Activated naive CD8-positive, alpha-beta T cell (primary cell): ENCODE measurements around the gene ADCY2.

Experiments
- H3K27ac Mint-ChIP-seq: one replicate; pipeline ENCODE4 v1.8.0; 2021; ENCODE audit warnings: mixed read lengths
- H3K27me3 Mint-ChIP-seq: one replicate; pipeline ENCODE4 v1.8.0; 2021; ENCODE audit warnings: mixed read lengths
- H3K36me3 Mint-ChIP-seq: one replicate; pipeline ENCODE4 v1.8.0; 2021; ENCODE audit warnings: mixed read lengths
- H3K4me1 Mint-ChIP-seq: one replicate; pipeline ENCODE4 v1.8.0; 2021; ENCODE audit warnings: low read depth, mixed read lengths
- H3K4me3 Mint-ChIP-seq: one replicate; pipeline ENCODE4 v1.8.0; 2021; ENCODE audit warnings: mild to moderate bottlenecking, mixed read lengths
- H3K9me3 Mint-ChIP-seq: one replicate; pipeline ENCODE4 v1.8.0; 2021; ENCODE audit warnings: low read depth, mixed read lengths

The ADCY2 gene

DNA sequence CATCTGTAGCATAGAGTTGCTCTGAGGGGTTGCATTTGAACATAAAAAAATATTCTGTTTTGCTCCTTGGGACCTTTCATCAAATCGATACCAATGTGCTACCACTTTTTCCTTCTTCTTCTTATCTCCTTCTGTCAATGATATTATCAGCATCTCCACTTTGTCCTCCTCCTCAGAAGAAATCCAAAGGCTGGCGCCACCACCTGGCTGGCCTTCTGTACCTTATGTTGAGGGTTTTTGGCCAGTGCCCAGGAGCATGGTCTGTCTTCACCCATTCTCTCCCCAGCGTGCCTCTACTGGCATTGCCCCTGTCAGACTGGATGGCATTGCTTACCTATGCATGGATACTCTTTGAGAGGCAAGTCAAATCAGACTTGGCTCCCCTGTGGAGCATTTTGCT is 287.8 kb downstream of the ADCY2 start:
- H3K4me1 Mint-ChIP-seq = no peaks in the 10 kb centered on the region
- no peaks in the 10 kb centered on the region for H3K9me3 Mint-ChIP-seq
- H3K4me3 Mint-ChIP-seq = no peak overlapping the region
- H3K27ac Mint-ChIP-seq = no peak overlapping the region
- peaks cover 5% of the 10 kb centered on the region for H3K27me3 Mint-ChIP-seq
- H3K36me3 Mint-ChIP-seq = no peaks in the 10 kb centered on the region

DNA sequence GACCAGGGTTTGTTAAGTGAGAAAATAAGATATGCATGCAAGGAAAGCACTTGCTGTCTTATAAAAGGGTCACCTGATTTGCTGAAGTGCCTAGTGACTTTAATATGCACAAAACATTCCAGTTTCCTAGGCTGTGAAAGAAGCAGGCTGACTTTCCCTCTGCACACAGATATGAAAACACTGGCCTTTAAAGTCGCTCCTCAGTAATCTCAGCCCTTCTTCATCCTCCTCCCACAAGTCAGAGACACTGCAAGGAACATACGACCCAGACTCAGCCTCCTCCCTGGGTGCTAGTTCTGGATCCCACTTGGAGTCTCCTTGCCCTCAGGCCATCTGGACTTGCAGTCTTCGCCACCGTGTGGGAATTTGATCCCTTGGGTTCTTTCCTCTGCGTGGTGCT is 288.9 kb downstream of the ADCY2 start:
- H3K4me1 Mint-ChIP-seq = no peaks in the 10 kb centered on the region
- no peaks in the 10 kb centered on the region for H3K36me3 Mint-ChIP-seq
- H3K9me3 Mint-ChIP-seq = no peaks in the 10 kb centered on the region
- no peak overlapping the region for H3K27ac Mint-ChIP-seq
- peaks cover 5% of the 10 kb centered on the region for H3K27me3 Mint-ChIP-seq
- no peak overlapping the region for H3K4me3 Mint-ChIP-seq

DNA sequence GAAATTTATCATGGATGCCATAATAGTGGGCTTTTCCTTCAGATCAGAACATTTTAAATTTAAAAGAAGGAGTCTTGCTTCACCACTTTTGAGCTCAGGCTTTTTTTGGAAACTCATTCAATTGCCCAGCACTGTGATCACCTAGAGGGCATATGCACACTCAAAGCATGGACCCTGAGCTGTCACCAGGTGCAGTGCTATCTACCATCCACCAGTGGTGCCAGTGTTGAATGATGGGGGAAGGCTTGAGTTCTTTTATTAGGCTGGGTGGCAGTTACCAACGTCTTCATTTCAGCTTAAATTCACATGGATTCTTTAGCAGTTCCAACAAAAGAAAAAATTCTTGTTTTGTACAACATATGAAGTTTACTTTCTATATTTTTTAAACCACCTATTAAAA is 290.9 kb downstream of the ADCY2 start:
- H3K4me1 Mint-ChIP-seq = no peaks in the 10 kb centered on the region
- no peak overlapping the region for H3K4me3 Mint-ChIP-seq
- no peaks in the 10 kb centered on the region for H3K36me3 Mint-ChIP-seq
- H3K27ac Mint-ChIP-seq = no peak overlapping the region
- peaks cover 5% of the 10 kb centered on the region for H3K27me3 Mint-ChIP-seq
- H3K9me3 Mint-ChIP-seq = no peaks in the 10 kb centered on the region

GRCh38 chr5:7690557-7690956 is 294.6 kb downstream of the ADCY2 start:
- Mint-ChIP-seq H3K4me3 (no peak overlapping the region), H3K27ac (no peak overlapping the region), H3K36me3 (no peaks in the 10 kb centered on the region), H3K4me1 (no peaks in the 10 kb centered on the region), H3K9me3 (no peaks in the 10 kb centered on the region), H3K27me3 (peaks cover 2% of the 10 kb centered on the region)

DNA sequence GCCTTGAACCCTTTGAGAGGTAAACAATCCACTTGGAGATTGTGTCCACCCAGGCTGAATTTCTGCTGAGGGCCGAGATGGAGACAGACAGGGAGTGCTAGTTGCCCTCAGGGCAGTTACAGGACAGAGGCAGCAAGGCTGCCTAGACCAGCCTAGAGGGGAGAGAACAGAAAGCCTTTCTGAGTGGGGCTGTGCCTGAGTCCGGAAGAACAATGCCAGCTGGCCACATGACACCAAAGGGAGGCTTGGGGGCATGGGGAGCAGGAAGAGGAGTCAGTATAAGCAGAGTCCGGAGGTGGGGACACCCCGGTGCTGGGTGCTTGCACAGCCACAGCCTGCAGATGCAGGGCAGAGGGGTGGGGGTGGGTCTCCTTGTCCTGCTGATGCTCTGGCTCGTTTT is 309.3 kb downstream of the ADCY2 start:
- Mint-ChIP-seq H3K4me1 (no peaks in the 10 kb centered on the region), H3K4me3 (no peak overlapping the region), H3K36me3 (no peaks in the 10 kb centered on the region), H3K27ac (no peak overlapping the region), H3K9me3 (no peaks in the 10 kb centered on the region), H3K27me3 (no peaks in the 10 kb centered on the region)

DNA sequence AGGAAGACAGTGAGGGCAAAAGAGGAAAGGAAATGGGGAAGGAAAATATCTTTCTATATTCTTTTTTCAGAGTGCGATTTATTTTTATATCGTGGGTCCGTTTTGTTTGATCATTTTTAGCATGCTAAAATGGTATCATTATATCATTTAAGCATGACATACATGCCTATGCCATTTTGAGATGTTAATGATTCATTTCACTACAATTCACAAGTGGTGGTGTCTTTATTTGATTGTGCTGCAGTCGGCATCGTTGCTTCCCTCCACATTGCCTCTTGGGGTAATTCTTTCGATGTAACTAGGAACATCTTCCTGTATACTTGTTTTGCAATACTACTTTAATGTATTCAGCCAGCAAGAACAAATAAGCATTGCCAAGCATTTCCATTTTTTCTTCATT is 309.8 kb downstream of the ADCY2 start:
- no peaks in the 10 kb centered on the region for H3K27me3 Mint-ChIP-seq
- no peaks in the 10 kb centered on the region for H3K9me3 Mint-ChIP-seq
- no peaks in the 10 kb centered on the region for H3K36me3 Mint-ChIP-seq
- H3K4me3 Mint-ChIP-seq = no peak overlapping the region
- H3K4me1 Mint-ChIP-seq = no peaks in the 10 kb centered on the region
- H3K27ac Mint-ChIP-seq = no peak overlapping the region

DNA sequence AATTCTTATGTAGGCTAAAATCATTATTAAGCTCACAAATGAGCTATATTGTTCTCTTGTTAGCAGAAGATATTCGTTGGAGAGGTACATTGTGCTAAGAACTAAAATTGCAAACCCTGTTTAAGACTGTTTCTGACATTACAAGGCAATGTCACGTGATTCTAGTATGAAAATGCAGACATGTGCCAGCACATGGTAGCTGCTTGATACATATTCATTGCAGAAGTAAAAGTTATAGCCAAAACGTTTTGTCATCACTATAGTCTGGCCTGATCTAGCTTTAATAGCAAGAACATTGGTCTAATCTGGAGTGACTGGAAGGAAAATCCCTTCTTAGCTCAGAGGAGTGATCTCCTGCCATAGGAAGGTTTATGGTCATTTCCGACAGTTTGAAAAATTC is 310.3 kb downstream of the ADCY2 start:
- Mint-ChIP-seq H3K4me3 (no peak overlapping the region), H3K27me3 (no peaks in the 10 kb centered on the region), H3K4me1 (no peaks in the 10 kb centered on the region), H3K36me3 (no peaks in the 10 kb centered on the region), H3K9me3 (no peaks in the 10 kb centered on the region), H3K27ac (no peak overlapping the region)

- Mint-ChIP-seq H3K9me3 (no peaks in the 10 kb centered on the region), H3K4me3 (no peak overlapping the region), H3K27ac (no peak overlapping the region), H3K4me1 (no peaks in the 10 kb centered on the region), H3K27me3 (no peaks in the 10 kb centered on the region), H3K36me3 (no peaks in the 10 kb centered on the region)
These were observed 318.2 kb downstream of the ADCY2 start for GRCh38 chr5:7714119-7714518.

DNA sequence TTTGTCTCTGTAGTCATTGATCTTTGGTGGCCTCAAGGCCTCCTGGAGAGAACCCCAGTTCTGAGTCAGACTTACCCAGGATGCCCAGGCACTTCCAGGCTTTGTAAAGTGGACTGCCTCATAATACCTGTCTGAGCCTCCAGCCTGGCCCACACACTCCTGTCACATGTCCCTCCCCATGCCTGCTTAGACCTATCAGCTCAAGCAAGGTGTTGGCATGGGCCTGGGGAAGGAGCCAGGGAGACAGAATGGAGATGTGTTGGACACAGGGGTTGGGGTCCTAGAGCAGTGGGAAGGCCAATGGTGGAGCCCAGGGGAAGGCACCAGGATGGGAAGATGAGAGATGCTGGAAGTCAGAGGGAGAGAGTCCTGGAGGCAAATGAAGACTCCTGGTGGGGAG is 318.8 kb downstream of the ADCY2 start:
- H3K4me3 Mint-ChIP-seq = no peak overlapping the region
- no peaks in the 10 kb centered on the region for H3K9me3 Mint-ChIP-seq
- no peaks in the 10 kb centered on the region for H3K36me3 Mint-ChIP-seq
- no peaks in the 10 kb centered on the region for H3K27me3 Mint-ChIP-seq
- no peak overlapping the region for H3K27ac Mint-ChIP-seq
- no peaks in the 10 kb centered on the region for H3K4me1 Mint-ChIP-seq

DNA sequence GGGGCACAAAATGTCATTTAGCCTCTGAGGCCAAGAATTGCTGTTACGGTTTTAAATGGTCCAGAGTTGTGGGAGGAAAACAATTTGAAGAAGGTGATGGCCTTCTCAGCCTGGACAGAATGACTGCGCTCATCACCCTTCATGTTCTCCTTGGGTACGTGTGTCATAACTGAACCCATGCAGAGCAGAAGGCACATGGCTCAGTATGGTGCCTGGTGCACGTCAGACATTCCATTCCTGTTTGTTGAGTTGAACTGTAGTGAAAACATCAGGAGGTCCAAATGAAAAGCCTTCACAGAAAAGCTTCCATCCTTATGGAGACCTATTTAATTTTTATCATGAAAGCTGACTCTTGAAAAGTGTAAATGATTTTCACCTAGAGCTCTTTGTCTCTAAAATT is 321.8 kb downstream of the ADCY2 start:
- no peak overlapping the region for H3K4me3 Mint-ChIP-seq
- no peaks in the 10 kb centered on the region for H3K36me3 Mint-ChIP-seq
- H3K27ac Mint-ChIP-seq = no peak overlapping the region
- peaks cover 1% of the 10 kb centered on the region for H3K27me3 Mint-ChIP-seq
- H3K9me3 Mint-ChIP-seq = no peaks in the 10 kb centered on the region
- no peaks in the 10 kb centered on the region for H3K4me1 Mint-ChIP-seq

GRCh38 chr5:7728076-7728475 is 332.1 kb downstream of the ADCY2 start:
- Mint-ChIP-seq H3K27me3 (peaks cover 5% of the 10 kb centered on the region), H3K9me3 (no peaks in the 10 kb centered on the region), H3K4me3 (no peak overlapping the region), H3K36me3 (no peaks in the 10 kb centered on the region), H3K4me1 (no peaks in the 10 kb centered on the region), H3K27ac (no peak overlapping the region)

DNA sequence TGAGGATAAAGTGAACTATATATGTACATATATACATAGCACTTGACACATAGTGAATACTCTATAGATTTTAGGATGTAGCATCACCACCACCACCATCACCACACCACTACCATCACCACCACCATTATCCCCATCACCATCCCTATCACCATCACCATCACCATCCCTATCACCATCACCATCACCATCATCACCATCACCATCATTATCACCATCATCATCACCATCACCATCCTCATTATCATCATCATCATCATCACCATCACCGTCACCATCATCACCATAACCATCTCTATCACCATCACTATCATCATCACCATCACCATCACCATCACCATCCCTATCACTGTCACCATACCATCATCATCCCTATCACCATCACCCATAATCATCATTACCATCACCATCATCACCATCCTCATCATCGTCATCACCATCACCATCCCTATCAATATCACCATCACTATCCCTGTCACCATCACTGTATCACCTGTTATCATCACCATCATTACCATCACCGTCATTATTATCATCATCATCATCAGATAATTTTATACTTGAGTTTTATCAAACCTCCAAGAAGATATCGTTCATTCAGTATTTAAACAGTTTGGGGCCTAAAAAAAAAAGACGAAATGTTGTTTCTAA is 345.6 kb downstream of the ADCY2 start:
- H3K4me1 Mint-ChIP-seq = no peaks in the 10 kb centered on the region

DNA sequence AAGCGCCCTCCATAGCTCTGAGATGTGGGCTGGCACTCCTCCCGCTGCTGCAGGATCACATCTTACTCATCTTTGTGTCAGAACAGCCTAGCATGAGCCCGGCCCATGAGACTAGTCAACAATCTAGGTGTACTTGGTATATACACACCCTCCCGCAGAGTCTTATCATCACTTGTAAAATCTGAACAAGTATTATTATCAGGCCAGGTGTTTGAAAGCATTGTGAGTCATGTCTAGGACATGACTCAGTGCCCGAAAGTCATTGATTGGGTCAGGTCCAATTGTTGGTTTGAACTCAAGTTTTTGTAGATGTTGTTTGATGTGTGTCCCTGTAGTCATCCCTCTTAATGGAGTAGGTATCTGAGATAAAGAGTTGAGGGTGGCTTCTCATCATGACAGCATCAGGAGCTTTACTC is 346.3 kb downstream of the ADCY2 start:
- Mint-ChIP-seq H3K27ac (no peak overlapping the region), H3K36me3 (no peaks in the 10 kb centered on the region), H3K4me1 (no peaks in the 10 kb centered on the region), H3K9me3 (no peaks in the 10 kb centered on the region), H3K27me3 (peaks cover 5% of the 10 kb centered on the region), H3K4me3 (no peak overlapping the region)

More for the DNA sequence above, 345.6 kb downstream of the ADCY2 start:
- Mint-ChIP-seq H3K27me3 (peaks cover 2% of the 10 kb centered on the region), H3K36me3 (no peaks in the 10 kb centered on the region), H3K27ac (no peak overlapping the region), H3K4me3 (no peak overlapping the region), H3K9me3 (no peaks in the 10 kb centered on the region)

- no peaks in the 10 kb centered on the region for H3K36me3 Mint-ChIP-seq
- no peaks in the 10 kb centered on the region for H3K9me3 Mint-ChIP-seq
- H3K4me3 Mint-ChIP-seq = no peak overlapping the region
- H3K4me1 Mint-ChIP-seq = no peaks in the 10 kb centered on the region
- H3K27me3 Mint-ChIP-seq = peaks cover 6% of the 10 kb centered on the region
- no peak overlapping the region for H3K27ac Mint-ChIP-seq
These were observed 350.1 kb downstream of the ADCY2 start for GRCh38 chr5:7745882-7746610.

DNA sequence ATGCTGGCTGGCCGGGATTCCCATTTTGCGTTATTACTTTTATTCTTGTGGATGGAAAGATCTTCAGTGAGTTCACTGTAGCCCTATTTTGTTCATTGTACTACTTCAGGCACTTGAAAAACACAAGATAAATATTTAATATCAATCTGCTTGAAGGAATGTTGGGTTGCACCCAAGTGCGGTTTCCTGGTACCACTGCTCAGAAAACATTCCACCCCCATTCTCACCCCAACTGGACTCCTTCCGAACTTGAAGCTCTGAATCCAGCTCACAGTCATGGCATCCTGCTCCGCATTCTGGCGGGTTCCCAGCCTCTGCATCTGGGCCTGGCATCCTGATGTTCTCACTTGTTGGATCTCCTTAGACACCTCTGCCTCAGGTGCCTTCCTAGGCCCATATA is 351.8 kb downstream of the ADCY2 start:
- Mint-ChIP-seq H3K27ac (no peak overlapping the region), H3K4me1 (no peaks in the 10 kb centered on the region)

DNA sequence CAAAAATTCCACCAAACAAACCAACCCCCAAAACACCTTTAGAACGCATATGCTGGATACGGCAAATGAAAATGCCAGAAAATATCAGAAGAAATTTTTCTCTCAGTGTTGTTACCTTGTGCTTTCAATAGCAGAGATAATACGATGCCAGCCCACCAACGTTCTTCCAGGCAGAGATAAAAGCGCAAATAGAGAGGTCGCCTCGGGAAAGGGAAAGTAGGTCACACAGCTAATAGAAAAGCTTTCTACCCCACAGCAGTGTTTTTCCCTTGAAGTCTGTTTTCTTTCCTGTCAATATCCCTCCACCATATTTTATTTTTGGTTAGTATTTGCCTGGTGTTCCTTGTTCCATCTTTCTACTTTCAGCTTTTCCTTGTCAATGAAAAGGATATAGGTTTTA is 353.7 kb downstream of the ADCY2 start:
- Mint-ChIP-seq H3K27ac (no peak overlapping the region), H3K9me3 (no peaks in the 10 kb centered on the region), H3K36me3 (no peaks in the 10 kb centered on the region), H3K4me1 (no peaks in the 10 kb centered on the region), H3K27me3 (peaks cover 13% of the 10 kb centered on the region), H3K4me3 (no peak overlapping the region)

More for the DNA sequence above, 351.8 kb downstream of the ADCY2 start:
- Mint-ChIP-seq H3K27me3 (peaks cover 8% of the 10 kb centered on the region), H3K9me3 (no peaks in the 10 kb centered on the region), H3K4me3 (no peak overlapping the region), H3K36me3 (no peaks in the 10 kb centered on the region)
